HG03060 (cell line): ENCODE data around the gene POLR3B.
"Not testable (repeated sequence)": the region's sequence is repeated elsewhere in the genome, so short reads cannot be mapped to it uniquely, and the experiment has no call there.

Source experiments
- ATAC-seq: cut with Tn5 transposase; IDR thresholded peaks from one replicate; pipeline ENCODE4 v1.9.1; 2021; ENCODE audit warnings: low read depth, moderate number of reproducible peaks; ENCODE audit not compliant: unreplicated experiment

Gene POLR3B

DNA sequence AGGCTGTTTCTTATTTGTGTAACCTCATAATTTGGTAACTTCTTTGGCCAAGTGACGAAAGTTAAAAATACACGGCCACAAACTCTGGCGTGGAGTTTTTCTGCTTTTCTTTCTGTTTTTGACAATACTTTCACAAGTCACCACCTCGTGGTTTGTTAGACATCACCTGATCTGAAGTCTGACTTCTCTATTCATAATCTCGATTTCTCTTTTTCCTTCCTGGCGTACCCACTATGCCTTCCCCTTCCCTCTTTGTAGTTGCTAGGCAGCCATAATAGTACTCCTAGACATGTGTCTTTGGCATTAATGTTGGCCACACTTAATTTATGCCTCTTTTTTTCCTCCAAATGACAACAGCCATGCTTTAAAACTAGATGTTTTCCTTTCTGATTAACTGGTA, 97.6 kb downstream of the POLR3B start:
- ATAC-seq = no peak

DNA sequence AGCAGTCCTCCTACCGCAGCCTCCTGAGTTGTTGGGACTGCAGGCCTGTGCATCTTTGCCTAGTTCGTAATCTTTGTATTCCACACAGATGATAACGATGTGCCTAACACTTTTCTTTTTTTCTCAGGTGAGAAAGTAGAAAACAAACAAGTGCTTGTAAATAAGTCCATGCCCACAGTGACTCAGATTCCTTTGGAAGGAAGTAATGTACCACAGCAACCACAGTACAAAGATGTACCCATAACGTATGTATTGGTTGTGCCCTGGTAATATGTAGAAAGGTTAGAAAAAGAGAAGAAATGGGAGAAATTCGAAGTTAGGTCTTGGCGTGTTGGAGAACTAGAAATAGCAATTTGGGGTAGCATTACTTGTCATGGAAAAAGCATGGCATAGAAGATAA, 101.6 kb downstream of the POLR3B start:
- no peak for ATAC-seq

DNA sequence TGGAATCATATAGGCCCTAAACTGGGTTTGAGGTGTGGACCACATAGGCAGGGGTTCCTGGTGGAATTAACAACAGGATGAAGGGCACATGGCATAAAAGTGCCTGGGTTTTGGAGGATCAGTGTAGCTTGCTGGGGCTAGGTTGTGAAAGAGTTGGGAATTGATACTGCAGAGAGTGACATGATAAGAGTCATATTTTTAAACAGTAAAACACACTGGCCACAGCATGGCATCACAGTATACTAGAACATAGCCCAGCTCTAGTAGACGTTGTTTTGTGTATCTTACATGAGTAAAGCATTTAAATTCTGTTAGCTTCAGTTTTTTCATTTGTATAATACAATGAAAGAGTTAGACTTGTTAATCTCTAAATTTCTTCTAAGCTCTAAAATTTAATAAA, 102.0 kb downstream of the POLR3B start:
- ATAC-seq = no peak

DNA sequence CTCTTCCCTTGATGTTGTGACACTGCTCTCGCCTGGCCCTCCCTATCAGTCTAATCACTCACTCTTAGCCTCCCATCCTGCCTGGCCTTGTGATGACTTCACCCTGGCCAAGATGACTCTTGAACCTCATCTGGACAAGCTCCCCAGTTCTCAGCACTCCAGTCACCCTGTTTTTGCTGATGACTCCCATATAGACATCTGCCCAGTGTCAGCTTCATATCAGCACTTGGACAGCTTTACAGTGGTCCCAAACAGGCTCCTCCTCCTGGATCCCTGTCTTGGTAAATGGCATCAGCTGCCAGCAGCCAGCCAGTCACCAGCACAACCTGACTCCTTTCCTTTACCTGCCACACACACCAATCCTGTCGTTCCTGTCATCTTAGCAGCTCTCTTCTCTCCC, 104.2 kb downstream of the POLR3B start:
- no peak for ATAC-seq

DNA sequence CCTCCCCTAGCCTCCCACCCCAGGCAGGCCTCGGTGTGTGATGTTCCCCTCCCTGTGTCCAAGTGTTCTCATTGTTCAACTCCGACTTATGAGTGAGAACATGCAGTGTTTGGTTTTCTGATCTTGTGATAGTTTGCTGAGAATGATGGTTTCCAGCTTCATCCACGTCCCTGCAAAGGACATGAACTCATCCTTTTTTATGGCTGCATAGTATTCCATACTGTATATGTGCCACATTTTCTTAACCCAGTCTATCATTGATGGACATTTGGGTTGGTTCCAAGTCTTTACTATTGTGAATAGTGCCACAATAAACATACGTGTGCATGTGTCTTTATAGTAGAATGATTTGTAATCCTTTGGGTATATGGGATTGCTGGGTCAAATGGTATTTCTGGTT, 108.1 kb downstream of the POLR3B start:
- not testable (repeated sequence) for ATAC-seq

DNA sequence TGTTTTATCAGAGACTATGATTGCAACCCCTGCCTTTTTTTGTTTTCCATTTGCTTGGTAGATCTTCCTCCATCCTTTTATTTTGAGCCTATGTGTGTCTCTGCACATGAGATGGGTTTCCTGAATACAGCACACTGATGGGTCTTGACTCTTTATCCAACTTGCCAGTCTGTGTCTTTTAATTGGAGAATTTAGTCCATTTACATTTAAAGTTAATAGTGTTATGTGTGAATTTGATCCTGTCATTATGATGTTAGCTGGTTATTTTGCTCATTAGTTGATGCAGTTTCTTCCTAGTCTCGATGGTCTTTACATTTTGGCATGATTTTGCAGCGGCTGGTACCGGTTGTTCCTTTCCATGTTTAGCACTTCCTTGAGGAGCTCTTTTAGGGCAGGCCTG, 118.1 kb downstream of the POLR3B start:
- ATAC-seq = not testable (repeated sequence)

DNA sequence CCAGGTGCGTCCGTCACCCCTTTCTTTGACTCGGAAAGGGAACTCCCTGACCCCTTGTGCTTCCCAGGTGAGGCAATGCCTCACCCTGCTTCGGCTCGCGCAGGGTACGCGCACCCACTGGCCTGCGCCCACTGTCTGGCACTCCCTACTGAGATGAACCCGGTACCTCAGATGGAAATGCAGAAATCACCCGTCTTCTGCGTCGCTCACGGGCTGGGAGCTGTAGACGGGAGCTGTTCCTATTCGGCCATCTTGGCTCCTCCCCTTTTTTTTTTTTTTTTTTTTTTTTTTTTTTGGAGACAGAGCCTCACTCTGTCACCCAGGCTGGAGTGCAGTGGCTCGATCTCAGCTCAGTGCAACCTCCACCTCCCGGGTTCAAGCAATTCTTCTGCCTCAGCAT, 120.1 kb downstream of the POLR3B start:
- ATAC-seq = not testable (repeated sequence)

DNA sequence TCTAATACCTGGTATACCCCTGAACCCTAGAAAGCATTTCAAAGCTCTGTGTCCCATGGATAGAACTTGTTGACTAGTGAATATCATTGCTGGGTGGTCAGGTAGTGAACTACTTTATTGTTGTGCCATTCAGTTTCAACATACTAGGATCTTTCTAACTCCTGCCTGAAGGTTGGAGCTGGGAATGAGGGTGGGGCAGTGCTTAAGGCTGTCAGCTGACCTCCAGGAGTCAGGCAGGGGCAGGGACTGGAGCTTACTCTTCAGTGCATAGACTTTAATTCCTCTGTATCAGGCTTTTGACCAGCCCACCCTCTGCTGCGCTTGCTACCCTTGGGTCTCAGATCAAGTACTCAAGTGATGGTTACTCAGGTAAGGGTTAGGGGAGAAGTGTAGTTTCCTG, 122.7 kb downstream of the POLR3B start:
- ATAC-seq = no peak

DNA sequence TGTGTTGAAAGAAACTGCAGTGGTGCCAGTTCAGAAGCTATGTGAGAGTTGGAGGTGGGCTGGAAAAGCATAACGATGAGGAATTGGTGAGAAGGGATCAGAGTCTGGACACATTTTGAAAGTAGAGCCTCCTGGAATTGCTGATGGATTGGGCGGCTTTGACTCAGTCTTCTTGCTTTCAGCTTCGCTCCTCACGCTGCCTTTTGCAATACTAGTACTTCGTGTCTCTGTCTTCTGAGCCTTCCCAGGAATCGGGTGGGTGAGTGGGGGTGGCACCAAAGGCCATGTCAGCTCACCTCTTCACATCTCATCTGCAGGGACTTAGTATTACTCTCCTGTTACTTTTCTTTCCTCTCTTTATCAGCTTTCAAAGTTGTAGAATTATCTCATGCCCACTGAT, 123.7 kb downstream of the POLR3B start:
- ATAC-seq = no peak

DNA sequence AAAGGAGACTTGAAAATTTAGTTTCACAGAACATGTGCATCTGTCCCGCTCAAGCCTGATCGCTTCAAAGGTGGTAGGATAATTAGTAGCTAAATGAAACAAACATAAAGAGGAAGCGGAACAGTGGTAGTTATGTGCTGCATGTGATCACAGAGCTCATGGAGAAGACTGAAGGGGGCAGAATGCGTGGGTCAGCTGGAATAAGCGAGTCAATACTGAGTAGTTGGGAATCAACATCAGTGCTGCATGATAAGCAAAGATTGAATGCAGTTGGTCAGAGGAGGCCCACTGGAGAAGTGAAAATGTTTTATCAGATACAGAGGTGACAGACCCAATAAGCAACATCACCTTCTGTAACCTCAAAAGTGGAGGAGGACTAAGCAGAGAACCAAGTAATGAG, 130.1 kb downstream of the POLR3B start:
- no peak for ATAC-seq

DNA sequence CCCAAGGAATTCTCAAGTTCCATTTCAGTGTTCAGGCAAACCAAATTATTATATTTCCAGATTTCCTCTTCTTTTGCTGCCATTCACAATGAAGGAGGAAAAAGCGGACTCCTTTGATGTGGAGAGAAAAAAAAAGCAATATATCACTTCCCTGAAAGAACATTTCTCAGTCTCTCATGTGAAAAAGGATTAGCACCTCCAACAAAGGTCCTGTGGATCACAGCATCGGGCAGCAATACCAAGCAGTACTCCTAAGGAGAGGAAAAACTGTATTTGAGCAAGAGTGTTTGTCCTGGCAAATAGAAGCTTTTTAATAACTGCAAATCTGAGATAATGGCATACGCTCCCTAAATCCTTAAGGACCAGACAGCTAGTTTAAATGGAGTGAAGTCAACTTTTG, 131.3 kb downstream of the POLR3B start:
- ATAC-seq = no peak

DNA sequence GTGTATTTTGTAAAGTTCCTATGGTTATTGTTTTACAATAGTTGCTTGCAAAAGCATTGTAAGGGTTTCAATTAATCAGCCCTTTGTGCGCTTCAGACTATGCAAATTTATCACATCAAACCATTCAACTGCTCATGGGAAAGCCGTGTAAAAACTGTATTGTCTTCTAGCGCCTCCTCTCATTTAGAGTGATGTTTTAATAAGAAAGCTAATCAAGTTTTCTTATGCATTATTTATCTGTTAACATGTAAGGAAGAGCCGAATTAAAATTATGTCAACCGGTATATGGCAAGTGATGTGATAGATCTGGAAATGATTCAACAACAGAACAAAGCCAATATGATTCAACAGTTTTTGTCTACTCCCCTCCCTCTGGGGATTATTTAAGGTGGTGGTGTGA, 132.7 kb downstream of the POLR3B start:
- no peak for ATAC-seq

DNA sequence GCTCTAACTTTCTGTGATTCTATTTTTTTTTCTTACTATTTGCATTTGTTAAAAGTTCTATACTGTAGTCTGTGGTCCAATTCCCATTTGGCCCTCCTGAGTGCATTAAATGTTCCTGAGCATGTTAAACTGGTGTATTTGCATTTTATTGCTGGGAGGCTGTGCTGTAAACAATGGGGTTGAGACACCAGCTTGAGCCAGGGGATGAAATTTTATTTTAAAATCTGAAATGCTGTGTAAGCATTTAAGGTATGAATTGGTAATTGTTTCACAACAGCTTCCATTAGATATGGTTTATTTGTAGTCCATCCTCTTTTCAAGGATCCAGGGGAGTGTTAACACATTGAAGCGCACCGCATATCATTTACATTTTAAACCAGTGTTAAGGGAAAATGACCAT, 135.3 kb downstream of the POLR3B start:
- ATAC-seq = no peak

DNA sequence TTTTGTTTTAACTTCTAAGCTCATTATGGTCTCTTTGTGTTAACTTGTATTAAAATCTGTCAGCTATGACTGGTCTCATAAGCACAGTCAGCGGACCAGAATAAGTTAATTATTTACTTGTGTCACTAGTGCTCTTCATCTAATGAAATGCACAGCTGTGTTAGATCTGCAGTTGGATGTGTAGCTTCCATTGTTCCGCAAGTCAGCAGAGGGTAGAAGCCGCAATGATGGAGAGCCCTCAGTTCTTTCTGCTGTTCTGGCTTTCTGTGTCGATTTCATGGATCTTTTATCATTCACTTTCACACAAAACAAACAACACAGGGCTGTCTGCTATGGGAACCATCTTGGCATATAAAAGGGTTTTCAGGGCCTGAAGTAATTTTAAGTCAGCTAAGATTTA, 136.0 kb downstream of the POLR3B start:
- no peak for ATAC-seq

DNA sequence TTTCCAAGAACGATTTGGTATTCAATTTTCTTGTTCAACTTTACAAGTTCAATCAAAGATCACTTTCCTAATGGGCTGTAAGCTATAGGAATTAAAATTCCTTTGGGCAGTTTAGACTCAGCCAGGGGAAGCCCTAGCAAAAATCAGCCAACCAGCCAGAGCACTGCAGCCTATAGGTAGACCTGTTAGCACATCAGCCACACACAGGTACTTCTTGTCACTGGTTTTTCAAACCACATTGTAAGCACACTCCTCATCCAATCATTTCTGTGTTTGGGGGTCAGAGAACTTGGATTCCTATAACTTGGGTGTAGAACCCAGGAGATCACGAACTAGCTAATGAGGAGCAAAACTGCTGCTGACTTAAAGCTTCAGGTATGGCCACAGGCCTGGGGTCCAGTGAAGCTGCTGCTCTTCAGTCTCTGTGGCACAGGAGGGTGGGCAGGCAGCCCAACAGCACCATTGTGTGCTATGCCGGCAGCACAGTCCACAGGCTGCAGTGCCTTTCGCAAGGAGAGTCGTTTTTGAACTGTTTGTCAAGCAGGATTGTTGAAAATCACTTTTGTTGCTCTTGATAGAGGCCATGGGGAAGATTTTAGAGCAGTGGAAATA, 137.9 kb downstream of the POLR3B start:
- no peak for ATAC-seq

DNA sequence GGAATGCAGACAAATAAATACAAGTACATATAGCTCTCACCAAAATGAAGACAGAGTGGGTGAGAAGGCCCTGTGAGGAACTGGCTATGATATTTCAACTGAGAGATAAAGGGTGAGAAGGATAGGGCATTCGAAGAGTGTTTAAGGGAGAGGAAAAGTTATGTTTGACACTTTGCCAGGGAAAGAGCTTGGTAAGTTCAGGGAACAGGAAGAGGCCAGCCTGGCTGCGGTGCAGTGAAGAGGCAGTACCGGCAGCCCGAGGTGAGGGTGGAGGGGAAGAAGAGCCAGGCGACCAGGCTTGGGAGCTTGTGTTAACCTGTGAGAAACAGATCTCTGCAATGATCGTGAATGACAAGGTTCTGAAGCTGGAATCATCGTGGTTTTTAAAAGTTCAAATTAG, 140.5 kb downstream of the POLR3B start:
- ATAC-seq = no peak

DNA sequence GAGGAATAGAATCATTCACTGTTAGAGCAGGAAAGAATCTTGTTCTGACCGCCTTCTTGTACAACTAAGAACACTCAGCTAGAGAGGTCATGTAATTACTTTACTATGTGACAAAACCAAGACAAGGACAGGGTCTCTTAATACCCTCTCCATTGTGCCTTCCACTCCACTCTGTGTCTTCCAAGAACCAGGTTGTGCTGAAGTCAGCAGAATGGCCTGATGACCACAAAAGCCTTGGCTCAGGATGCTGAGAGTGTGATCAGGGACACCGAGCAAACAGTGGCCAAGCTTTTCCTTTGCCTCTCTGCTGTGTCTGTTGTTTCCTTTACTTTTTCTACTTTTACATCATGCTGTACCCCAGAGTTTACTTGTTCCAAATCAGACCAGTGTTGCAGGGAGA, 142.1 kb downstream of the POLR3B start:
- no peak for ATAC-seq

DNA sequence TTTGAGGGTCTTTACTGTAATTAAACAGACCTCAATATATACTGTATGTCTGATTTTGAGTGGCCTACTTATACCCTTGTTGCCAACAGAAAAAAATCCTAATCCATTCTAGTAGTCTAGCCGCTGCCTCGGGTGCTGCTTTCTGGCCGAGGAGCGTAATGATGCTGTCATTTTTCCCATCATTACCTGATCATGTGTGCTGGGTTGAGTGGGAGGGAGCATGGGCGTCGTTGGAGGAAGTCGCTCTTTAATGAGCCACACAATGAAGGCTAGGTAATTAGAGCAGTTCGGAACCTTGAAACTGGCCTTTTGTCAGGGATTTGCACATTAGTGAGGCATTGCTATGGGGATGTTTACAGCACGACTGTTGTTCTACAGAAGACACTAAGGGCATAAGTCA, 149.1 kb downstream of the POLR3B start:
- ATAC-seq = no peak

DNA sequence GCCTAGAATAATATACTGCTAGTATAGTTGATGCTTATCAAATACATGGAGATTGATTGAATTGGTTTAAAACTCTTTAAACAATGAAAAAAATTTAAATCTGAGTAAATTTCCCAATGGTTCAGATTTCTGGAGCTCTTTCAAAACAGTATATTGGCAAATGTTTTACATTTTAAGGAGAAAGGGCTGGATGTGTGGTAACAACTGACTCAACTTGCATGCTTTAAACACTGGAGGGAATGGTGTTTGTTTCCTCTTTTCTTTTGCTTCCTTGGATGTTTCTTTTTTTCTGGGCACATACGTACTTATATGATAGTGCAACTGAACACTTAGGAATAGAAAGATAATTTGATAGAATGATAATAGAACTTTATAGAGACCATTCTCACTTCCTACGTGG, 151.4 kb downstream of the POLR3B start:
- ATAC-seq = no peak

DNA sequence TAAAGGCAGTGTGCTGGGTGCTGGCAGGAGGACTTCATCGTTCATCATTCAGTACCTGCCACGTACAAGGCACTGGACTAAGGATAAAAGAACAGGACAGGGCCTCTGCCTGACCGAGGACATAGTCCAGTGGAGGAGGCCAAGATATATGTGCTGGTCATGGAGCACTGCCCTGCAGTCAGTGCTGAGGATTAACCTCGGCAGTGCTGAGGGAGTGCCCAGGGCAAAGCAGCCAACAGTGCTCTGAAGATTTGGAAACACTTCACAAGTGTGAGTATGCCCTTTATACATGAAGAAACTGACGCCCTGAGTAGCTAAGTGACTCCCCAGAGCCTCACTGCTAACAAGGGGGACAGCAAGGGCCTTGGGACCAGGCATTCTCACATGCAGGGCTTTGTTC, 153.8 kb downstream of the POLR3B start:
- no peak for ATAC-seq

DNA sequence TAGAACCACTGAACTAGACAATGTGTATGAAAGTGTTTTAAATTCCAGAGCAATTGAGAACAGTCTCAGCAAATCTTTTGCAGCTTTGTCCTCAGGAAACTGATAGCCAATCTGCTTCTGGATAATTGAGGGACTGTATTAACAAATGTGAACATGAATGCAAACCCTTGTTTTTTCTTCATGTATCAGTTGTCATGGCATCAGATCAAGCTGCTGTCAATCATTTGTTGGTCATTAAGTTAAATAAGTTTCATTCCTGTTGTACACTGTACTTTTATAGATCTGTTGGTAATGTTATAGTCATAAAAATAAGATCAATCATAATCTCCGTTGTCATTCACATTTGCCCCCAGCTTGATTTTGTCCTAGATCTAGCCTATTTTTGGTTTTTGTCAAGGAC, 159.8 kb downstream of the POLR3B start:
- ATAC-seq = no peak

DNA sequence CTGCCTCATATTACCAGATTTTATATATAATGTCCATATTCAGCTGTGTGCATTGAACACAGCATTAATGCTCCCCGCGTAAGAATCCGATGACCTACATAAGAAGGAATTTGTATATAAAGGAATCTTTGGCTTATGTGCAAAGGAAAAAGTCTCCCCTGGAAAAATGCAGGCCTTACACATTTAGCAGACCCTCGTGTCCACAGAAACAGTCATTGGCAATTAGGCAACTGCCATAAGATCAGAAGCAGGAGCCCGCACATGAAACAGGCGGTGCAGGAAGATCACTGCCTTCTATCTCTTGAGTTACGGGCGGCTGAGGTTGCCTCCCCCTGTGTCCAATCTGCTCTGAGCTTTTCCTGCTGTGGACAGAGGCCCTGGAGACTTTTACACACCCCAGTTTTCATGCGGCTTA, 162.1 kb downstream of the POLR3B start:
- ATAC-seq = no peak

DNA sequence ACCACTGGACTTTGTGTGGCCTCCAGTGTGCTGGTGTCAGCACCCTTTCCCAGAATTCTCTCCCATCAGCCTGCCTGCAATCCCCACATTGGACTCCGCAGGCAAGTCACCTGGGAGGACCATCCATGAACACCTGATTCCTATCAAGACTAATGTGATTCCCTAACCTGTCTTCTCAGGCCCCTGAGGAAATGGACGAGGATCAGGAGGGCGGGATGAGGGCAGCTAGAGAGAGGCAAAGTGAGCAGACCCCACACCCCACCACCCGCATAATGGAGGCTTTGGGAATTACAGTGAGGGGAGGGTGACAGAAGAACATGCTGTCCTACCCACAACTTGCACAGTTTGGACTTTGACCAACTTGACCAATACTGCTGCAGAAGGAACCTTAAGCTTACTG, 164.4 kb downstream of the POLR3B start:
- no peak for ATAC-seq
